Bronchus fibroblast of lung (primary cell): Measurements from ENCODE around the gene CPEB2. TPM values are rescaled to one million over a fixed set of nuclear protein-coding genes. Genes with fewer than 3 reads are reported as not detected.

ENCODE experiments used
- total RNA-seq: library from RNA; depleted of rRNA; stranded (reverse); fragments of >200 nt; gene quantifications from 2 replicates; pipeline ENCODE4 v1.2.3, GENCODE V29; 2015

The CPEB2 gene
- total RNA-seq: 5.5 and 6.4 TPM in 2 replicates

GRCh38 chr4:15001869-15002658 lies at the start of gene CPEB2:
Gene CPEB2, plus strand, starts transcription at chr4:15002481. Its CDS starts 193 bp downstream, at chr4:15002674.

